Activated CD4-positive, alpha-beta T cell treated with anti-CD3 and anti-CD28 coated beads, Interleukin-2, amount 50 U/mL, for 4 hours (primary cell): ENCODE data around the gene TPBGL.

Experiments used
- DNase-seq, 2 experiments: peaks; one replicate each; pipeline ENCODE4 v3.0.0-alpha.2; 2020

Gene TPBGL, protein sequence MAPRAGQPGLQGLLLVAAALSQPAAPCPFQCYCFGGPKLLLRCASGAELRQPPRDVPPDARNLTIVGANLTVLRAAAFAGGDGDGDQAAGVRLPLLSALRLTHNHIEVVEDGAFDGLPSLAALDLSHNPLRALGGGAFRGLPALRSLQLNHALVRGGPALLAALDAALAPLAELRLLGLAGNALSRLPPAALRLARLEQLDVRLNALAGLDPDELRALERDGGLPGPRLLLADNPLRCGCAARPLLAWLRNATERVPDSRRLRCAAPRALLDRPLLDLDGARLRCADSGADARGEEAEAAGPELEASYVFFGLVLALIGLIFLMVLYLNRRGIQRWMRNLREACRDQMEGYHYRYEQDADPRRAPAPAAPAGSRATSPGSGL

DNA sequence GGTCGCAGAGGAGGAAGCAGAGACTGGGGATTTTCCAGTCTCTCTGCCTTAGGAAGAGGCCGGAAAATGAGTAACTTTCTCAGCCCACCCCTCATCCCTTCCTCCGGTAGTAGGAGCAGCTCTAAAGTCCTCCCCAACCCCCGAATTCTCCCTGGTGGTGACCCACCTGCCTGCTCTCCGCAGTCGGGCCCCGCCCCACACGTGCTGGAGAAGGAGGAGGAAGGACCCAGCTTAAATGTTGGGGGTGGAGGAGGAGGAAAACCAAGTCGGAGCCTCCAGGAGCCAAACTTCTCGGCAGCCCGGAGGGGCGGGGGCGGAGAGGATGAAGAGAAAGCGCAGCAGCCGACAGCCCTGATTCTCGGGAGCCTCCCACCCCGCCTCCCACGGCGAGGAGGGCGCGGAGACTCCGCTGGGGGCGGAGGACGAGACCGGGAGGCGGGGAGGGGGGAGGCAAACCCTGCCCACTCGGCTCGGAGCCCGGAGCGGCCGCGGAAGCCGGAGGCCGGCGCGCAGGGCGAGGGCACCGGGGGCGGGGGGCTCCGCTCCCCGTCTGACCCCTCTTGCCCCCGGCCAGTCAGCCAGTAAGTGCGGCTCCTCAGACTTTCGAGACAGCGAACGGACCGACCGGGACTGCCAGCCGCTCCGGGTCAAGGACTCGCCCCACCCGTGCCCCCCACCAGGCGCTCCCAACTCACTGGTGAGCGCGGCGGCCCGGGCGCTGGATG, at the start of gene TPBGL:
Gene TPBGL, plus strand, starts transcription at position 464 of the 725 bp plus-strand sequence. CDS start 276 bp downstream, outside the sequence.
- DNase-seq, result peak; percentile 18 to 31

DNA sequence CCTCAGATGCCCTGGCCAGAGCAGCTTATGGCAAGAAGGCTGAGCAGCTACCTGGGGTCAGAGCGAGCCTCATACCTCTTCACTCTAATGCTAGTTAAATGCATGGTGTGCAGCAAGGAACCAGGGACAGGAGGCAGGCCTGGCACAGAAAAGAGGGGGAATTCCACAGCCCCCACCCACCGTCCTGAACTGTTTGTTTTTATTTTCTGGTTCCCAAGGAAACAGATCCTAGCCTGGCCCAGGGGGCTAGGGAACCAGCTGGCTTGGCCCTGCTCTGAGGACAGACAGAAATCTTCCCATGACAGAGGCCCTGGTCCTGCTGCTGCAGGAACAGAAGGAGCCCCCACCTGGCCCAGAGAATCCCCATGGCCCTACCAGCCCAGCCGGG, 49.2 kb upstream of the TPBGL start:
- DNase-seq, result no peak

DNA sequence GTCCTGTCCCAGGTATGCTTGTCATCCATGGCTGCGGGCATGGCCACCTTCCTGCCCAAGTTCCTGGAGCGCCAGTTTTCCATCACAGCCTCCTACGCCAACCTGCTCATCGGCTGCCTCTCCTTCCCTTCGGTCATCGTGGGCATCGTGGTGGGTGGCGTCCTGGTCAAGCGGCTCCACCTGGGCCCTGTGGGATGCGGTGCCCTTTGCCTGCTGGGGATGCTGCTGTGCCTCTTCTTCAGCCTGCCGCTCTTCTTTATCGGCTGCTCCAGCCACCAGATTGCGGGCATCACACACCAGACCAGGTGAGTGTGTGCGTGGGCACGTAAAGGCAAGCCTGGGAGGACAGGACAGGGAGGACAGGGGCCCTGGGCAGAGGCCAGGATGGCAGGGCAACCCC, 47.3 kb upstream of the TPBGL start:
- DNase-seq, result no peak

DNA sequence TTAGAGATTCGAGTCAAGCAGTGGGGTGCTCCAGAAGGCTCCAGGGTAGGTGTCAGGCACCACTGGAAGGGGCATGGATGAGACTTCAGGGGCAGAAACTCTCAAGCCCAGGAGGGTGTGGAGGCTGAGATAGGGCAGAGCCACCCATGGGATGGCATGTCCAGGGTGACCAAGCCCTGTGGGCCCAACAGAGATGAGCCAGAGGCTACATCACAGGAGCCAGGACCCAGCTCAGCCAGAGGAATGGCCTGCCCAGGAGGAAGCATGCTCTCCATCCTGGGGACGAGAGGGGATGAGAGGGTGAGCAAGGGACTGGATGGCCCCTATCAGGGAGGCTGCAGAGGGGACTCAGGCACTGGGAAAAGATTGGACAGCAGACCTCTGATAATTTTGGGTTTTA, 46.9 kb upstream of the TPBGL start:
- no peak for DNase-seq

DNA sequence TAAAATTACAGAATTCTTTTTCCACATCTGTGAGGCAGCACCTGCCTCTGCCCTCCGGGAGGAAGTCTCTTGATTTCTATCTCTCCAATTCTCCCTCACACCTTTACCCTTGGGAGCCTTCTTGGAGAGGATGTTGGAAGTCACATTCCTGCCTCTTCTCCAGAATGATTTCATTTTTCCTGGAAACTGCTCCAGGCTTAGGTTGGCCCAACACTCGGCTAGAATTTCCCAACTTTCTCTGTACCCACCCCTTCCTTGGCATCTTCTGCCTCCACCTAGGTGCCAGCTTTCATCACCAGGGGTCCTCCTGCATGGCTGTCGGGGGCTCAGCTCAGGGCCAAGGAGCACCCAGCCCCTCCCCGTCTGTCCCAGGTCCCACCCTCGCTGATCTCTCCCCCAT, 46.4 kb upstream of the TPBGL start:
- DNase-seq, result no peak

DNA sequence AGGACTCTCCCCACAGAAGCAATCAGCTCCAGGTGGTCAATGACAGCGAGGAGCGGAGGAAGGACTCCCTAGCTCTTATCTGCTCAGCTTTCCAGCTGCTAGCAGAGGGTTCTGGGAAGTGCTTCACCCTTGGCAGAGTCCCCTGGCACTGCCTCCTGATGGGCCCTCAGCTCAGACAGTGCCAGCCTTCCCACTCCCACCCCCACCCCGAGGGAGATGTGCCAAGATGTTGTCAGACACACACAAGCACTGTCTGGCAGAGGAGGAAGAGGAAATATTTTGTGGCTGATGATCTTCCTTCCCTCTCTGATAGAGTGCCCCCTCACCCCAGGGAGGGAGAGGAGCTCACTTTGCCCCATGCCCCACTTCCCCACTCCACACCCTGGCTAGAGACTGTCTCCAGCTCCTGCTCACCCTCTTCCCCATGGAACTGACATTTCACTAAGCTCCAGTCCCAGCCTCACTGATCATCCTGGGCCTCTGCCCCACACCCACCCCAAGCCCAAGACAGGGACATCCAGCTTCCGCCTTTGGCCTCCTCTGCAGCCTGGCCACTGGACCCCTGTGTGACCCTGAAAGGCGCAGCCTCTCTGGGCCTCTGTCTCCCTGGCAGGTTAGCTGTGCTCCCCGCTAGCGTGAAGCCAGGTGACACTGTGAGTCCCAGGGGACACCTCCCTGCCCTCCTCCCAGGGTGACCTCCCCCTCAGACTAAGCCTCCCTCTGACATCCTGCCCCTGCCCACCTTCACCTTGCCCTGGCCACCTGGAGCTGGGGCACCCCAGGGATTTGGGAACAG, 45.2 kb upstream of the TPBGL start:
- DNase-seq, result no peak

DNA sequence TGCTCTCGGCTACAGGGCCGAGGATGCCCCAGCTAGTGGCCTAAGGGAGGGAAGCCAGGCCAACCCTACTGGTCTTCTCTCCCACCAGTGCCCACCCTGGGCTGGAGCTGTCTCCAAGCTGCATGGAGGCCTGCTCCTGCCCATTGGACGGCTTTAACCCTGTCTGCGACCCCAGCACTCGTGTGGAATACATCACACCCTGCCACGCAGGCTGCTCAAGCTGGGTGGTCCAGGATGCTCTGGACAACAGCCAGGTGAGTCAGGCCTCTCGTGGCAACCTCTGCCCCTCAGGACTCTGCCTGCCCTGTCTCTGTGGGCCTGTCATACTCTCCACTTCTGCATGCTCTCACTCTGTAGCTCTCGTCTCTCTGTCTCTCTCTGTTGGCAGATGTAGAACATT, 44.1 kb upstream of the TPBGL start:
- no peak for DNase-seq

DNA sequence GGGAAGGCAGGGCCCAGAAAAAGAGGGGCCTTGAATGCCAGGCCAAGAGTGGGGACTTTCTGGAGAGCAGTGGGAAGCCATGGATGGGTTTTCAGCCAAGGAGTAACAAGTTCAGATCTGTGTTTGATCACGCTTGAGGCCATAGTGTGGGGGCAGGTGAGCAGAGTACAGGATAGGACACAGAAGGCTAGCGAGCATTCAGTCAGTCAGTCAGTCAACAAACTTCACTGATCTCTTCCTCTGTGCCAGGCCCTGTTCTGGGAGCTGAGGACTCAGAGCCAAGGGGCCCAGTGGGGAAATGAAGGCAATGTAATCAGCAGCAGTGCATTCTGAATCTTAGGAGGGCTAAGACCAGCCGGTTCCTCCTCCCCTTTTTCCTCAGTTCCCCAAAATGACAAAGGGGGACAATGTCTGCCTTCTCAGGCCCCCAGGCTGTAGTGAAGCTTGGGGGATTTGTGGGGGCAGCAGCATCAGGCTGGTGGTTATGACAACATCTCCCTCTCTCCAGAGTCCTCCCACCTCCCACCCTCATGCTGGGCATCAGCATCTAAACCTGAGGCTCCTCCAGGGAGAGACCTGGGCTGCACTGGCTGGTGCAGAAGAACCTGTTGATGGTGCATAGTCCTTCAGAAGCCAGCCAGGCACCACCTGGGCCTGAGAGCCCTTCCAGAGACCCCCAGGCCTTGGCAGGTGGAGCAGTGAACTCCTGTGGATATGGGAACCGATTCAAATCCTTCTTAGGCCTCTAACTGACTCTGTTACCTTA, 42.9 kb upstream of the TPBGL start:
- no peak for DNase-seq

DNA sequence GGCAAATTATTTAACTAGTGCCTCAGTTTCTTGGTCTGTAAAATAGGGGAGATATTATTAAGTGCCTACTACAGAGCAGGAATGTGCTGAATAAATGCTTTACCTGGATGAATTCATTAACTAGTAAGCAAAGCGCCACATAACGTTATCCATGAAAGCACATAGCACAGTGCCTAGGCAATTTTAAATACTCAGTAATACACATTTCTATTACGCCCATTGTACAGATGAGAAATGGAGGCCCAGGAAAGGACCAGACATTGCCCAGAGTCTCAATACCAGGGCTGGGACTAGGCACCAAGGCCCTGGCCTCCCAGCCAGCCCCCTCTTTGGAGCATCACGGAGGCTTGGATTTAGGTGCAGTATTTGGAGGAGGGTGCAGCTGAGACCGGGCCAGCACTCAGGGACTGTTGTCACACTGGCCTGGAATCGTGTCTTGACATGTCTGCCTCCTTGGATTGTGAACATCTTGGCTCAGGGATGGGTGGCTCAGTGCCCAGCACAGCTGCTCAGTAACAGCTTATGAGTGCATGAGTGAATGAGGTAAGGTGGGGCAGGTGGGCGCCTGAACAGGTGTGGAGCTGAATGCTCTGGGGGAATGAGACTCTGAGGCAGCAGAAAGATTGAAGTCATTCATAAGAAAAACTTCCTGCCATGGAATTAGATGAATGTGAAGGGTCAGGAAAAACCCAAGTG, 42.1 kb upstream of the TPBGL start:
- DNase-seq, result no peak

DNA sequence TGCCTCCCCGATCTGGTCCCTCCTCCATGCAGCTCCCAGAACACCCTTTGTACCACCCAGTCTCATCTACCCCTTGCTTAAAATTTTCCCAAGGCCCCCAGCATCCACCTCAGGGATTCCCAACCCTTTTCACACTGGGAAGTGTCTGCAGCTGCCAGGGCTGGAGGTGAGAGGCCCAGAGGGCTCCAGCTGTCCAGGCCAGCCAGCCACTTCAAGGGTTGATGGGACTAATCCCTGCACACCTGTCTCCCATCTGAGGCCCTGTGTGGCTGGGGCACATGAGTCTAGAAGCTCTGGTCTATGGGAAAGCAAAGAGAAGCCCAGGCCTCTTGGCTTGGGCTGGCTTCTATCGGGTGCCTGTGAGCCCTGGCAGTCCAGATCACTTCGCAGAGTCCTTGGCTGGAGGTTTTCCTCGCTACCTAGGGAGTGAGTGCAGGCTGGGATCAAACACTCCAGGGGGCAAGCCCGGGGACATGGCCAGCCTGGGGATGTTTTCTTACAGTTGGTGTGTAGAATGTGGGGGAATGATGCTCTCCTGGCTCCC, 41.1 kb upstream of the TPBGL start:
- no peak for DNase-seq

DNA sequence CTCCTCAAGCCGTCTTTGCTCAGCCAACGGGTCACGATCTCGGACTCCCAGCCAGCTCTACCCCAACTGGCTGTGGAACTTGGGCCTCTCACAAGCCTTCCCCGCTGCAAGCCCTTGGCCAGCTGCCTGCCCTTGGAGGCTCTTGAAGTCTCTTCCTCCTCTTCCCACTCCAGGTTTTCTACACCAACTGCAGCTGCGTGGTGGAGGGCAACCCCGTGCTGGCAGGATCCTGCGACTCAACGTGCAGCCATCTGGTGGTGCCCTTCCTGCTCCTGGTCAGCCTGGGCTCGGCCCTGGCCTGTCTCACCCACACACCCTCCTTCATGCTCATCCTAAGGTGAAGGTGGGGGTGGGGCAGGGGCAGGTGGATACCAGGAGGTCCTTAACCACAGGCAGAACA, 40.5 kb upstream of the TPBGL start:
- no peak for DNase-seq

DNA sequence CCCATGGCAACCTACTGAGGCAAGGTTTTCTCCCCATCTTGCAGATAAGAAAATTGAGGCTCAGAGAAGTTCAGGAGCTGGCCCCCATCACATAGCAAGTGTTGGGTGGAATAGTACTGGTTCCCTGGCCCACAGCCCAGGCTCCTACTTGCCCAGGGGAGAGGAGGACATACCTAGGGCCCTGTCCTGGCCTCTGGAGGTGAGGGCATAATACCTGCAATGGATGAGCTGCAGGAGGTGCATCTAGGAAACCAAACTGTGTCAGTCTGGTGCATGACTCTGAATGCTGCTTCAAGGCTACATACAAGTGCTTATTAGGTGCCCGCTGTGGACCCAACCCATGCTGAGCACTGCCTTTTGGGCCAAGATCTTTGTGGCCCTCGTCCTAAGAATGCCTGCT, 40.0 kb upstream of the TPBGL start:
- DNase-seq, result no peak

DNA sequence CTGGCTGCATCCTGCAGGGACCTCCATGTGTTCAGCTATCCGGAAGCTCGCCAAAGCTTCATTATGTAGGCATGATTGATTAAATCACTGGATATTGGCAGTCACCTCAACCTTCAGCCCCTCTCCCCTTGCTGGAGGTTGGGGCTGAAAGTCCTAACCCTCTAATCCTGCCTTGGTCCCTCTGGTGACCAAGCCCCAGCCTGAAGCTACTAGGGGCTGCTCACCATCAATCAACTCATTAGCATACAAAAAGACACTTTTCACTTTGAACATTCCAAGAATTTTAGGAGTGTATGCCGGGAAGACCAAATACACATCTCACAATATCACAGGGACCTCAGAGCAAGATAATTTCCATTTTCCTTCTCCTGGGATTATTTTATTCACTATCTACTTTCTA, 38.8 kb upstream of the TPBGL start:
- no peak for DNase-seq

DNA sequence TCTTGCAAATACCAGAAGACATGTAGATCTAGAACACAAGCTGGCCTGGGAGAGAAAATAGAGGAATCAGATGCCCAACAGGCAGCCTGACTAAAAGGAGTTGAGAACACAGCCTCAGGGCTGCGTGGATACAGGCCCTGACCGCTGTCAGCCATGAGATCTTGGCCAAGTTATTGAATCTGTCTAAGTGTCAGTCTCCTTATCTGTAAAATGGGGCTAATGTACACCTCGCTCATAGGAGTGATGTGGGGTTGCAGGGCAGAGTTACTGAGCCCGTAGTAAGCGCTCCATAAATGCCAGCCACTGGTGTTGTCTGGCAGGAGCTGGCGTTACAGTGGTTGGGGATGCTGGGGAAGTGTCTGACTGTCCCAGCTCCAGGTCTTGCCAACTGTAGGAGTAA, 38.4 kb upstream of the TPBGL start:
- no peak for DNase-seq

DNA sequence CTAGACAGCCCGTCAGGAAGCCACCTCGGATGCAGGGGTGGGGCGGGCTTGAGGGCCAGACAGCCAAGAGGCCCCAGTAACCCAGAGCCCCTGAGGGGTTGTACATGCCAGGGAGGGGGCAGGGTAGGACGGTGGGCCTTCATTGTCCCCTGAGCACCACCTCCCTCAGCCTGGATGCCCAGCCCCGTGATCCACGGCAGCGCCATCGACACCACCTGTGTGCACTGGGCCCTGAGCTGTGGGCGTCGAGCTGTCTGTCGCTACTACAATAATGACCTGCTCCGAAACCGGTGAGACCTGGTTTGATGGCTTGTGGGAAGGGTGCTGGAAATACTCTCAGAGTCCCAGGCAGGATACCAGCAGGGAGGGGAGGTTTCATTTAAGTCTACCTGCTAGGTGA, 37.4 kb upstream of the TPBGL start:
- no peak for DNase-seq

DNA sequence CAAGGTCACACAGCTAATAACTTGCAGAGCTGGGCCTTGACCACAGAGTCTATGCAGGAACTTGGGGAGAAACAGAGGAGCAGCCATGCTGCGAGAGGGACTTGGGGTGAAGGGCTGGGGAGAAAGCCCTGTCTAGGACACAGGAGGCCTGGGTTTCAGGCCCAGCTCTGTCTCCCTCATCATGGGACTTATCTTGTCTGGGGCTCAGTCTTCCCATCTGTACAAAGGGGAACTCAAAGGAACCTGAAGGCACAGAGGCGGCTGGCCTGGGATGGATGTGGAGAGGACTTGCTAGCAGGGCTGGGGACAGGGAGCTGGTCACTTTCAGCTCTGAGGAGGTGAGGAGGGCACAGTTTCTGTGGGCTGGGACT, 36.9 kb upstream of the TPBGL start:
- DNase-seq, result no peak

DNA sequence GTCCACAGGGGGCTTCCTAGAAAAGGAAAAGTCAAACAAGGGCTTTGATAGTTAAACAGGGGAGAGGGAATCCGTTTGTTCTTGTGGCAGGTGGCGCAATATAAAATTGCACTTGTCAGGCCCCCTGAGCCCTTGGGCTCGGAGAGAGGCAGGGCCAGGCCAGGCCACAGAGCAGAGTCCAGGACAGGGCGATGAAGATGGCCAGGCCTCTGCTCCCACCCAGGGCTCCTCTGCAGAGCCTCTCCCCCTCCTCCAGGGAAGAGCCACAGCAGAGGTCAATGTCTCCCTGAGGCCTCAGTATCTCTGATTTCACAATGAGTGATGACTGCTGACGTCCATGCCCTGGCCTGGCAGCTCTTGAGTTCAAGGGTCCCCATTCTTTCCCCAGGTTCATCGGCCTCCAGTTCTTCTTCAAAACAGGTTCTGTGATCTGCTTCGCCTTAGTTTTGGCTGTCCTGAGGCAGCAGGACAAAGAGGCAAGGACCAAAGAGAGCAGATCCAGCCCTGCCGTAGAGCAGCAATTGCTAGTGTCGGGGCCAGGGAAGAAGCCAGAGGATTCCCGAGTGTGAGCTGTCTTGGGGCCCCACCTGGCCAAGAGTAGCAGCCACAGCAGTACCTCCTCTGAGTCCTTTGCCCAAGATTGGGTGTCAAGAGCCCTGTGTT, 36.4 kb upstream of the TPBGL start:
- no peak for DNase-seq

DNA sequence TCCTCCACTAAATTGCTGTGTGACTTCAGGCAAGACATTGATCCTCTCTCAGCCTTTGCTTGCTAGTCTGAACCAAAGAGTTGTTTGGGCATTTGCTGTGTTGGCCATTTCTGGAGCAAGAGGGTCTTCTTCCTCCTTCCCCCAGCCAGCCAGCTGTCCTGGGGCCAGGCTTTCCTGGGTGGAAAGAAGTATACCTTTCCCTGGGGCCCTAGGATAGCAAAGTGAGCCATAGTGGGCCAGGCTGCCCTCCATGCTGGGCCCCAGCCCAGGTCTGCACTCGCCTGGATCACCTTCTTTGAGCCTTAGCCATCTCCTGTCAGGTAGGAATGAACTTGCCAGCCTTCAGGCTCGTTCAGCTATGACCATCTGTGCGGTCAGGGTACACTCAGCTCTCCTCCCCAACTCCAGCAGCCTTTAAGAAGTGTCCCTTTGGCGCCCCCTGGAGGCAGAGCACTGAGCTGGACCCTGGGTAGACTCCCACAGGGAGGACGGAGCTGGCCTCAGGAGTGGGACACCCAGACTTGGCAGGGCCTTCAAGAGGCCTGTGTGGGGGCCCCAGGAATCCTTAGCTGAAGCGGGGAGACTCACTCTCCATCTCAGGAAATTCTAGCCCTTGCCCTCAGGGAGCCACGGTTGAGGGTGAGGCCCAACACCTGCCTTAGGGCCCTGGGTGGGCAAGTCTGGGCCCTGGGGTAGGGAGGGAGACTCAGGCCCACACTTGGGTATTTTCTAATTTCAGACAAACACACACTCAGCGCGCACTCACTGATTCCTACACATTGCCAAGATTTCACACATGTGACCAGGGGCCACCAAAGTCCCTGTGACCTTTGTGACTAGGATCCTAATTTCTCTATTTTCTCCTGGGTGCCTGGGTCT, 35.6 kb upstream of the TPBGL start:
- DNase-seq, result peak; percentile 76 to 82

DNA sequence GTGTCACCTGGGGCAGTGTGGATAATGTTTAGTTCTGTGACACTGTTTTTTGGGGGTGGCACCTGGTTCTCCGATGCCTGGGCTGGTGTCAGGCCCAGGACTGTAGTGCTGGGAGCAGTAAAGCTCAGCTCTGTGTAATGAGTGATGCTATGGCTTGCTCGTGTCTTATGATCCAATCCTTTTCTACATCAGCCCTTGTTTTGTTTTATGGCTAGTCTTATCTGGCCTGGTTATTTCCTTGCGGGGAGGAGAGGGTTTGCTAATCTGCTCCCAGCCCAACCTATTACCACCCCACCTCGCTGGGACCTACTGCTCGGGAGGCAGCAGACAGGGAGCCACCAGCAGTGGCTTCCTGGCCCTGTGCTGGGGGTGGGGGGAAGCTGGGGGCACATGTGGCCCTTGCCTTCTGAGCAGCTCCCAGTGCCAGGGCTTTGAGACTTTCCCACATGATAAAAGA, 35.0 kb upstream of the TPBGL start:
- no peak for DNase-seq

DNA sequence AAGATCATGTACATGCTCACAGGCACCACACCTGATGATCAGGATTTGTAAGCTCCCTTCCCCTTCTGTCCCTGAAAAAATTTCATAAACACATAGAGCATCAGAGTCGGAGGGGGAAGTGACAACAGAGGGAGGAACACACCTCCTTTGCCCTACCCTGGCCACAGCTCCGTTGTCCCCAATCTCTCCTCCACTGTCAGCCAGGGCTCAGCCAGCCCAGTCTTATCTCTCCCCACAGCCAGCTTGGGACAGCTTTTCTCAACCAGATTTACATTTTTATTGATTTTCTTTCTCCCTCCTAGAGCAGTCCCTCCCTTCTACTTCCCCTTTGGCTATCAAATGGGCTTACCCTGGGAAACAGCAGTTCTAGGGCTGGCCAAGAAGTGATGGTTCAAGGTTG, 32.1 kb upstream of the TPBGL start:
- DNase-seq, result no peak
